Measurements from ENCODE around the gene KRT4.

Gene KRT4

DNA sequence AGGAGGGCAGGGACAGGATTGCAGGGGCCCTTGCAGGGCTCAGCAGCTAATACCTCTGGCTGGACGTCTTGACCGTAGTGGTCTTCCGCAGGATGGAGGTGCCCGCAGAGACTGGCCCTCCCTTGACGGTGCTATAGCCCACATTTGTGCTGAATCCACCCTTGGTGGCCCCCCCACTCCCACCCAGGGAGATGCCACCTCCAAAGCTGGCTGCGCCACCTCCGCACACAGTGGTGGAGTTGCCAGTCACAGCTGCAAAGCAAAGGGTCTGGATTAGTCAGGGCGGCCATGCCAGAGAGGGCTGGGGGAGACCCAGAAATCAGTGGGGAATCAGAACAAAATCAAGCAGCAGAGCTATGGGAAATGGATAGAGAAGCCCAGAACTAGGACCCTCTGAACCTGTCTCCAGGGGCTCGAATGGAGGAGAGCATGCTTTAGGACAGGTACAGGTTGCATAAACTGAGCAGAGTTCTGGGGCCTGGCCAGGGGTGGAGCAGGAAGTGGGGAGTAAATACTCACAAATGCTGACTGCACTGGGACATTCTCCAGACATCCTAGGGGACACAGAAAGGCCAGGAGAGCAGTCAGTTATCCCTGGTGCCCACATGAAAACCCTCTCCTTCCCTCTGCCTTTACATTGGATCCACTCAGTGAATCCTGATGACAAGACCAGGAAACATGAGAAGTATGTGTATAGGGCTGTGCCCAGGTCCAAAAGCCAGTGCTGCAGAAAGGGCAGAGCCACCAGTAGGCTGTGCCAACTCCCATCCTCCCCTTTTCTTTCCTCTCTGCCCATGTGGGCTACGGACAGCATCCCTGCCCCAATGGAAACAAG is 8.1 kb upstream of the KRT4 start:
- DNase-seq (ENCODE audit: low spot score): no peak

DNA sequence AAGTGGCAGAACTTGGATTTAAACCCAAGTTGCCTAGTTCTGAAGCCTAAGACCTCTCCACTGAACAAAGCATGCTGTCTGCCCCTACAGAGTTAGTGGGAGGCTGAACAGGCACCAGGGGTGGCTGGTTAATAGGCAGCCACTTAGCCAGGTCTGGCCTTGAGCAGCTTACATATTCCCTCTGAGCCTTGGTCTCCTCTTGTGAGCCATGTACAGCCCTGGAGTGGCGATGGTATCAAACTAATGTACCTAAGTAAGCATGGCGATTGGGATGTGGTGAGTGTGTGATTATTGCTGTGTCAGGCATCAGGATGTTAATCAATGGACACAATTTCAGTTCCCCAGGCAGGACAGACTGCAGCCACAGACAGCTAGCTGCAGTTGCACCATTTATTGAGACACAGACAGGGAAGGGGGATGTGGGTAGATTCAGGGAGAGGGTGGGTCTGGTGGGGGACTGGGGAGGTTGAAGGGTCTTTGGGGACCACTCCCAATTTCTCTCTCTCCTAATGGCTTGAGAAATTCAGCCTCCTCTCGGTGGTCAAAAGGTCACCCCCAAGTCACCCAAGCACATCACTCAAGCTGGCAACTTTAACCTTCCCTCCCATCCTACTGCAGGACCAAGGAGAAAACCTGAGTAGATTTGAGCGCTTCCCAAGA is 7.3 kb upstream of the KRT4 start:
- no peak for DNase-seq (ENCODE audit: low spot score)

DNA sequence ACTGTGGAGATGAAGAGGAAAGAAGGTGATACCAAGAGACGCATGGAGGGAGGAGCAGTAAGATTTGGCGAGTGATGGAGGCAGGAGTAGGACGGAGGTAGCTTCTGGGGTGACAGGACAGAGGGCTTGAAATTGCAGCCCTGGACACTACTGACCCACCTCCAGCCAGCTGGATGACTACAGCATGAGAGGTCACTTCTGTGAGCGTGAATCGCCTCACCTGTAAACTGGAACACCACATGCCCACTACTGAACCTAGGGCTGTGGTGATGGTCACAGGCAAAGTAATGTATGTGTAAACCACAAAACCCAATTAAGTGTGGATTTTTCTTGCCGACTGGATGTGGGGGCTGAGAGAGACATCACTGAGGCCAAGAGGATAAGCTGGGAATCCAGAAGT is 6.6 kb upstream of the KRT4 start:
- no peak for DNase-seq (ENCODE audit: low spot score)

DNA sequence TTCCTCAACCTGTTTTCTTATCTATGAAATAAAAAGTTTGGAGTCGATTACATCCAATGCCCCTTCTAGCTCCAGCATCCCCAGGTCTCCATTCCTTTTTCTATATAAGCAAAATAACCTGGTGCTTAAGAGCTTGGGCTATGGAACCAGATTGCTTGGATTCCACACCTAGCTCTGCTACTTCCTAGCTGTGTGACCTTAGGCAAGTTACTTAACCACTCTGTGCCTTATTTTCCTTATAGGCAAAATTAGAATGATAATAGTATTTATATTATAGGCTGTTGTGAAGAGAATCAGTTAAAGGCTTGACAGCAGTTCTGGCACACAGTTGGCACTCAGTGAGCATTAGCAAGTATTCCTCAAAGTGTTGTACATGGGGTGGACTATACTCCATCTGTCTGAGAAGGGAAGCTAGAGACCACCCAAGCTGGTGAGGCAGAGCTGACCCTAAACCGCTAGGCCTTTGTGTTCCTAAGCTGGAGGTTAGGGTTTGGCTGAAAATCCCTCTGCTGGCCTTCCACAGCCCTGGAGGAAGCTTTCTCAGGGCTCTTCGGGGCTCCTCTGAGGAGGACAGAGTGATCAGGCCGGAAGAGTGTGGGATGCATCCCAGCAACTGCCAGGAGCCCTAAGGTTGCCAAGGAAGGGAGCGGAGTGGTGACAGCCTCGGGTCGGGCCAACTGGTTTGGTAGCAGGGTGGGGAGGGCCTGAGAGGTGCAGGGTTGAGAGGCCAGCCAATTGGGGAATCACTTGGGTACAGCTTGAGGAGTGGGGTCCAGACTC is 6.0 kb upstream of the KRT4 start:
- no peak for DNase-seq (ENCODE audit: low spot score)

DNA sequence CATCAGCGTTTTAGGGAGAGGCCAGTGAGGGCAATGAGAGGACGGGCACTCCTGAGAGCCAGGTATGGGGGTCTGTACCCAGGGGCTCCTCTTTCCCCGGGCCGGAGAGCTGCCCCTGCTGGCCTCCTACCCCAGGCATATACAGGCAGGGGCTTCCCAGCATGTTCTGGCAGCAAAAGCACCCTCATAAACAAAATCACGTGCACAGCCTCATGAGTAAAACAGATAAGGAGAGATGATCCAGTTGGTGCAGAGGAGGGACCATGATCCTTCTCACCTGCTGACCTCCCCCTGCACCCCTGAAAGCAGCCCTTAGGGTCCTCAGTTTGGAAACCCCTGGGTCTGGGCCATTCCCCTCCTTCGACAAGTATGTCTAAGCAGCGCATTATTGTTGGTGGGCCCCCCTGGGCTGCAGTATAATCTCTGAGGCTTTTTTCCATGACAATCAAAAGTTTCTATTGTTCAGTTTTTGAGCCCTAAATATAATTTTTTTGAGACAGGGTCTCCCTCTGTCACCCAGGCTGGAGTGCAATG is 5.0 kb upstream of the KRT4 start:
- no peak for DNase-seq (ENCODE audit: low spot score)

DNA sequence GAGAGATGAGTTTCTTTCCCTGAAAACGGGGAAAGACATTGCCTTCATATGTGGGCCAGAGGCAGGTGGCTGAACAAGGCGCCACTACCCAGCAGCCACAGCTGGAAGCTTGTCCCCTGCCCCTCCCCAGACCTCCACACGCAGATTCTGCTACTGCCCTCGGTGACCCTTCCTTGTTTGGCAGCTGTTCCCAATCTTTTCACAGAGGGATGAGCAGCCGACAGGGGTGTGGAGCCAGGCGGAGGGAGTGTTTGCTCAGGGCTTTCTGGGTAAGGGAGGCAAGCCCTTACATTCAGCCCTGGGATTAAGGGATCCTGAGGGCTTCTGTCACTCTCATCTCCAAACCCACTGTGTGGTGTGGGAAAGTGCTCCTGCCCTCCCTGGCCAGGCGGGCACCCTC is 4.5 kb upstream of the KRT4 start:
- no peak for DNase-seq (ENCODE audit: low spot score)

DNA sequence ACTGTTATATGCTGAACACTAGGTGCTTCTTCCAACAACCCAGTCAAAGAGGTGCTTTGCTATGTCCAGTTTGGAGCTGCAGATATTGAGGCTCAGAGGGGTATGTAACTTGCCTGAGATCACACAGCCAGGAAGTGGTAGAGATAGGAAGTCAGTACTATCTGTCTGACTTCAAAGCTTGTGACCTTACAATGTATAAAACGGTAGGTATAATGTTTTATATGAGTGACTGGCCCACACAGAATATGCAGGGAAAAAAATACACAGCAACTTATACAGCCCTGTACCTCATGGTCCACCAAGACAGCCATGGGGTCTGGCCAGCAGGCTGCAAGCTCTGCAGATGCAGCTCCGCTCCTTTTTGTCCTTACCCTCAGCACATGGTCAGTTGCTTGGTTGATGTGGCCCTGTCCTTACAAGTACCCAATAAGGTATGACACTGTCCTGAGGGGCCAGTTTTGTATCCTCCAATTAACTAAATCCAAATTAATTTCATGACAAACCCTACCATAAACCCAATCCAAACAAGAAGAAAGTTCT is 3.9 kb upstream of the KRT4 start:
- DNase-seq (ENCODE audit: low spot score): no peak

DNA sequence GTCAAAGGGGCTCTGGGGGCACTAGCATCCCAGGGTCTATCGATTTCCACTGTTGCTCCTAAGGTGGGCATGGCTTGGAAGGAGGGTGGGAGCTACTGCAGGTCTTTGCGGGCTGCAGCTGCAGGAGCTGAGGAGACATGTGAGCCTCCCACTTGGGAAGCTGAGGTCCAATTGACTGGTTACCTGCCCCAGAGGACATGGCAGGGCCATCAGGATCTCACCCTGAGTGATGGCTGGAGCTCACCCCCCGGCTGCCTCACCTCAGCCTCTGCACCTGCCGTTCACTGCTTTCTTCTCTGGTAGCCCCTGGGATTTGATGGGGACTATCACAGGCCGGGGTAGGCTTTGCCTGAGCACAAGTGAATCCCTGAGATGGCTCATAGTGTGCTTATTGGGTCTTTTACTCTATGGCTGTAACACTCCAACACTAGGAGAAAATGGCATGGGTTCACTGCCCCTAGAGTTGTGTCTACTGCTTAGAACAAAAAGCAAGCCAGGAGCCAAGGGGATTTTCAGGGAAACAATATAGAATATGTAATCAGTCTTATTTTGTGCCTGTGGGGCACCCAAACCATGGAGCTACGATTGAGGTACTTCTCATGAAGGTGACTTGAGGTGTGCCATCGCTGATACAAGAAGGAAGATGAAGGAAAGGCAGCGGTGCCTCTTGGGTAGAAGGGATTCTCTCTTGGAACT is 3.2 kb upstream of the KRT4 start:
- no peak for DNase-seq (ENCODE audit: low spot score)

DNA sequence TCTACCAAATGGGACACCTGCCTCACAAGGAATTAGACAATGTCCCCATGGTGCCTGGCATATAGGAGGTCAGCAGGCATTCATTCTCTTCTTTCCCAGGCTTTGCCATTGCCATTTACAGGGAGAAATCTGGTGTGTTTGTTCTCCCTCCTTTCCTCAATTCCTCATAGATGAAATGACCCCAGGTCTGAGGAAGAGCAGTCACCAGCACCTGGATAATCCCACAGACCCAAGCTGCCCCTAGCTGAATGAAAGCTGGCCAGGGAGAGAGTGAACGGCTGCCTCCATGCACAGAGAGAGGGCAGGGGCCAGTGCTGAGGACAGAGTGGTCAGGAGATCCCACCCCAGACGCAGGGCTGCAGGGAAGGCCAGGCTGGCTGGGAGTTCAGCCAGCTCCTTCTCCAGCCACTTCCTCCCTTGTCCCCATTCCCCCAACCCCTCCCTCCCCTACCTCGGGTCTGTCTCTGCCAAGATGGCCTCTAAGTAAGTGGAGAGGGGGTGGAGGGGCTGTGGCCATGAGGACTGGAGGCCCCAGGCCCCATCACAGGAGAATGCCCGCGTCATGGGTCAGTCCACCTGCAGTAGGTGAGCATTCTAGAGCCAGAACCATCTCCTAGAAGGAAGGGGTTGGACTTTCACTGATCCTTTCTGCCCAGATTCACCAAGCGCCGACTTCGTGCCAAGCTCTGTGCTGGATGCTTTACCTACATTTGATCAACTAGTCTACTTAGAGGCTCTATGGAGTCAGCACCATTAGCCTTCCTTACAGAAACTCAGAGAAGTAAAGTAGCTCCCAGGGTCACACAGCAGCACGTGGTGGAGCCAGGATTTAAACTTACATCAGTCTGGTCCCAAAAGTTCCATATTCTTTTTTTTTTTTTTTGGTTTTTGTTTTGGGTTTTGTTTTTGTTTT is 2.0 kb upstream of the KRT4 start:
- no peak for DNase-seq (ENCODE audit: low spot score)

DNA sequence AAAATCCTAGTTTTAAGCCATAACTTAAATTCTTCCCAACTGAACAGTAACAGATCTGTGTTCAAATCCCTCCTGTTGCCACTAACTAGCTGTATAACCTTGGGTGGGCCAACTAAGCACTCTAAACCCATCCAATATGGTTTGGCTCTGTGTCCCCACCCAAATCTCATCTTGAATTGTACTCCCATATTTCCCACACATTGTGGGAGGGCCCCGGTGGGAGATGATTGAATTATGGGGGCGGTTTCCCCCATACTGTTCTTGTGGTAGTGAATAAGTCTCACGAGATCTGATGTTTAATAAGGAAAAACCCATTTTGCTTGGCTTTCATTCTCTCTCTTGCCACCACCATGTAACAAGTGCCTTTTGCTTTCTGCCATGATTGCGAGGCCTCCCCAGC is 1.2 kb upstream of the KRT4 start:
- DNase-seq (ENCODE audit: low spot score): no peak

DNA sequence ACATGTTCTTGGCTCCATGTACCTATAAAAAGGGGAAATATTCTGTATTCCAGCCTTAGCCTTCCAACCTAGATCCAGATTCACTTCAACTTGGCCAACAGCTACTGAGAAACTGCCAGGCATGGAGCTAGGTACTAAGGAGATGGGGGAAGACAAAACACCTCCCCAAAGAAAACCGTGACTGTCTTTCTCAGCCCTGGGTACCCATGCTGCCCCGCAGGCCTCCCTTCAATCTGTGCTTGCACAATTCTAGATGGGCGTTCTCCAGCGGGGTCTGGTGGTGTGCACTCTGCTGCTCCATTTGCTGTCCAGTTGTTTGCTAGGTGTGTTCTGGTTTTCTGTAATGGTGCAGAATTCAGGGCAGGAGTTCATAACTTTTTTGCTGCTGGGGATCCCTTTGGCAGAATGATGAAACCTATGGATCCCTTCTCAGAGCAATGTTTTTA is 817 bp upstream of the KRT4 start:
- no peak for DNase-seq (ENCODE audit: low spot score)

DNA sequence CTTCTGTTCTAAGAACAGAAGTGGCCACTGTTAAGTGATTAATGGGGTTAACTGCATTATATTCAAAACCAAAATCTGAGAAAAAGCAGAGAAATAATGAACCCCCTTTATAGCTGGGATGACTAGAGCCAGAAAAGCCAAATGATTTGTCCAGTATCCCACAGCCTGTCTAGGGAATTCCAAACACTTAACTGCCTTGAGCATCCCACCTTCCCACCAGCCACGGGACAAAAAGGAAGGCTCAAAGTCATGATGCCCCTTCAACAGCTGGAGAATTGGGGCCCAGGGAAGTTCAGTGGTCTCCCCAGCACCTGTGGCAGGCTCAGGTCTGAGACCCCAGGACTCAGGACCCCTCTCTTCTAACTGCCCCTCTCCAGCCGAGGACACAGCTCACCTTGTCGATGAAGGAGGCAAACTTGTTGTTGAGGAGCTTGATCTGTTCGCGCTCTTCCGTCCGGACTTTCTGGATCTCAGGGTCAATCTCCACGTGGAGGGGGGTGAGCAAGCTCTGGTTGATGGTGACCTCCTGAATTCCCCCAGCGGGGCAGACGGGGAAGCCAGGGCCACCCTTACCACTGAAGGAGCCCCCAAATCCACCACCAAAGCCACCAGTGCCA is 605 bp downstream of the KRT4 start:
- no peak for DNase-seq (ENCODE audit: low spot score)

DNA sequence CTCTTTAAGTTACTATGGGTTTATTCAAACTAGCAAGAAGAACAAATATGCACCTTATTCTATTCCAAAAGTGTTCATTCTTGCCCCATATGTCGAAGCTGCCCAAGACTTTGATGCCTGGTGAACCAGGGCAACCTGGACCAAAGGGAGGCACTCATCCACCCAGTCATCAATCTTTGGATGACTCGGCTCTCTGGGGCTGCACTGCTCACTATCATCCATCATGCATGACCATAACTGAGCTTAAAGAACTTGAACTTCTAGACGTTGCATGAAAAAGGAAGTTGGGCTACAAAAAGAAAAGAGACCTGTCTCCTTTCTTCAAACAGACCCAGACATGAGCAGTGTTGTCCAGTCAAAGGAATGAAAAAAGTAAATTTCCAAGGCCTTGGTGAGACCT is 1.2 kb downstream of the KRT4 start:
- no peak for DNase-seq (ENCODE audit: low spot score)

DNA sequence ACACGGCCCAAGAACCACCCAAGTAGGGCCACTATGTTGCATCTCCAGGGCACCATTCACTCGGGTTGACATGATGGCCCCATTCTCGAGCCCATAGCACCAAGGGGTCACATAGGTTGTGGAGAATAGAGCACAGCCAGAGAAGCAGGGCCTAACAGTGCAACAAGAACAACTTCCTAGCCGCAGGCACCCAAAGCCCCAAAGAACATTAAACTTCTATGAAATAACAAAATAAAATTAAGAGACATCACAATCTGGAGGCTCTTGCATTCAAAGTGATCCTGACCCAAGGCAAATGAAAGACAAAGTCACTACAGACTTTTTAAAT is 1.9 kb downstream of the KRT4 start:
- no peak for DNase-seq (ENCODE audit: low spot score)

DNA sequence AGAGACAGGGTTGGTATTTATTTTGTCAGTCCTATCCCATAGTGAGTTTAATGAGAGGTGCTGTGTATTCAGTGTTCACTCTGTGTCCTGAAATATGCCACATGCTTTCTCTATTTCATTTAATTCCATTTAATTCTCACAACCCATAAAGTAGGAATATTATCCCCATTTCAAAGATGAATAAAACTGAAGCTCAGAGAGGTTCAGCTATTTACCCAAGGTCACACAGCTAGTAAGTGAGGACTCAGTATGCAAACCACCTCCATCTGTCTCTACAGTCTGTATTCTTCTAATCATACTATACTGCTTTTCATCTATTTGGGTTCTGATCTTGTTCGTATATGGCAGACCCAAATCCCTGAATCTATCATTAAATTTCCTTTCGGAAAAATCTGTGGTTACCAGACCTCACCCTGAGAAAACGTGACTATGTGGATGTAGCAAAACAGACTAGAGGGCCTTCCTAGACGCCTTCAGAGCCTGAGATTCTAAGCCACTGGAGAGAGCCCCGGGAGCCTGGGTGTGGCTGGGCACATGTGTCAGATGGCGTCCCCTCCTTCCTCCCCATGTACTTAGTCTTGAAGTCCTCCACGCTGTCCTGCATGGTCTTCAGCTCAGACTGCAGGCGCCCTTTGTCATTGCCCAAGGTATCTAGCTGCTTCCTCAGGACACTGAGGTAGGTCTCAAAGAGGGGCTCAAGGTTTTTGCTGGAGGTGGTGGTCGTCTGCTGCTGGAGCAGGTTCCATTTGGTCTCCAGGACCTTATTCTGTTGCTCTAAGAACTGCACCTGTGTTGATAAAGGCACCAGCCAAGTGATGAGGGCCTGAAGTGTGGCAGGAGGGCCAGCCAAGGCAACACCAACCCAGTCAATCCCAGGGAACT is 2.5 kb downstream of the KRT4 start:
- DNase-seq (ENCODE audit: low spot score): no peak

DNA sequence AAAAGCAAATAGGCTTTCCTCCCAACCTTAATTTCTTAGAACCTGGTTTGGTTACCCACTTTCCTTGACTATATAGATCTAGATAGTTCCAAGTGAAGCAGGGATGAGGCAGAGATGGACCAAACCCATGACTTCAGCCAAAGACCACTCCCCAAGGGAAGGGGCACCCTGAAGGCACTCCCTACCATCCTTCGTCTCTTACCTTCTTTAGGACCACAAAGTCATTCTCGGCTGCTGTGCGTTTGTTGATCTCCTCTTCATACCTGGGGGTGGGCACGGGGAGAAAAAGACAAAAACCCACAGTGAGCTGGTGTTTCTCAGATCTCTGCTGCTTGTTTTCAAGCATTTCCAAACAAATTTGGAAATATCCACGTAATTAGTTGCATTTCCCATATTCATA is 3.4 kb downstream of the KRT4 start:
- DNase-seq (ENCODE audit: low spot score): no peak

DNA sequence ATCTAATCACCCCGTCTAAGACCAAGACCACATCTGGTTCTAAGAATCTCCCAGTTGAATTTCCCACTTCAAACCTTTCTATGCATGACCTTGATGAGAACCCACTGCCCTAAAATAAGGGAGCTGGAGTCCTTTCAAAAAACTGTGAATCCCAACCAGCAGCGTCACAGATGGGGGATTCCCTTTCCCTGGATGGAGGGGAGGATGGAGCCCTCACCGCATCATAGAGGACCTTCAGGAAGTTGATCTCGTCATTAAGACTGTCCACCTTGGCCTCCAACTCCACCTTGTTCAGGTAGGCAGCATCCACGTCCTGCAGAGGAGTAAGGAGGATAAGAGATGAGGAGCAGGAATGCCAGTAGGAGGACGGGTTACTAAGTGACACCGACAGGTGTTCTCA is 4.8 kb downstream of the KRT4 start:
- no peak for DNase-seq (ENCODE audit: low spot score)

DNA sequence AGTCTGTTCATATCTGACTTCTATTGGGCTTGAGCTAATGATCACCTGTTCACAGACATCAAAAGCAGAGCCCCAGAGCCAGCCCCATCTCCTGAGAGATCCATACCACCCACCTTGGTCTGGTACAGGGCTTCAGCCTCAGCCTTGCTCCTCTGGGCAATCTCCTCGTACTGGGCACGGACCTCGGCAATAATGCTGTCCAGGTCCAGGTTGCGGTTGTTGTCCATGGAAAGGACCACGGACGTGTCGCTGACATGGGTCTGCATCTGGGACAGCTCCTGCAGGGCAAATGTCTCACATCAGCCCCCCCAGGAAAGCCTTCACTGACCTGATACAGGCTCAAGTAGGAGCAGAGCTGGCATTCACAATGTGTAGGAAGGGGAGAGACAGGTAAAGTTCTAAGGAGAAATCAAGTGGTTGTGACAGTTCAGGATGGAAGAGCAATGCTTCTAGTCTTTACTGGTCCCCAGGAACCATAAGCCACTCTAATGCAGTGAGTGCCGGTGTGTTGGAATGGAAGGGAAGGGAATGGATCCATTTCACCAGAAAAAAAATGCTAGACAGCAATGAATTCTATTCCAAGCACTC is 5.2 kb downstream of the KRT4 start:
- DNase-seq (ENCODE audit: low spot score): no peak
